H1 (cell line): ENCODE data around the gene UAP1. TPM values are rescaled to one million over a fixed set of nuclear protein-coding genes. Genes with fewer than 3 reads are reported as not detected.

Experiments
- CTCF ChIA-PET: fragments of 300-600 bp; sonication (Branson Sonifier 250); formaldehyde crosslinking; loops from one replicate; lab custom pipeline; 2021; ENCODE audit not compliant: partially characterized antibody; lab: Charles Lee
- POLR2A ChIA-PET: fragments of 300-600 bp; sonication (Branson Sonifier 250); formaldehyde crosslinking; loops from one replicate; lab custom pipeline; 2021; ENCODE audit warnings: inconsistent platforms; ENCODE audit not compliant: partially characterized antibody; lab: Charles Lee
- DNase-seq, 2 experiments: peaks; one replicate each; pipeline versions ENCODE4 v3.0.0 to v3.0.0-alpha.2; 2010 to 2022; ENCODE audit warnings: low spot score in 2 of 2, low read depth in 1 of 2, mixed read lengths in 1 of 2
- FAIRE-seq: peaks from 2 replicates; lab custom pipeline; 2011; peaks lifted over from hg19 to GRCh38; lab: Jason Lieb, UNC
- H2AFZ ChIP-seq: 2 replicates; pipeline ENCODE4 v1.8.1; 2012; ENCODE audit warnings: low read length, inconsistent platforms
- H2AK5ac ChIP-seq: 2 replicates; pipeline ENCODE4 v1.6.1; 2013; ENCODE audit warnings: low read depth, low read length
- H2BK120ac ChIP-seq: replicated peaks from 2 replicates; pipeline ENCODE3; 2013; ENCODE audit warnings: low read depth, low read length, inconsistent platforms
- H2BK12ac ChIP-seq: 2 replicates; pipeline ENCODE4 v1.6.1; 2013; ENCODE audit warnings: low read depth, low read length
- H2BK15ac ChIP-seq: 2 replicates; pipeline ENCODE4 v1.6.1; 2013; ENCODE audit warnings: low read length
- H2BK20ac ChIP-seq: 2 replicates; pipeline ENCODE4 v1.6.1; 2013; ENCODE audit warnings: low read length
- H2BK5ac ChIP-seq: 2 replicates; pipeline ENCODE4 v1.6.1; 2013; ENCODE audit warnings: low read depth, low read length
- H3K14ac ChIP-seq: 2 replicates; pipeline ENCODE4 v1.6.1; 2013; ENCODE audit warnings: inconsistent platforms; ENCODE audit not compliant: insufficient read length
- H3K18ac ChIP-seq: 2 replicates; pipeline ENCODE4 v1.6.1; 2013; ENCODE audit warnings: low read length; ENCODE audit errors: extremely low read depth
- H3K23ac ChIP-seq: 2 replicates; pipeline ENCODE4 v1.6.1; 2013; ENCODE audit warnings: inconsistent platforms; ENCODE audit not compliant: insufficient read length
- H3K23me2 ChIP-seq: 2 replicates; pipeline ENCODE4 v1.6.1; 2013; ENCODE audit warnings: low read depth, low read length
- H3K27ac ChIP-seq: 2 replicates; pipeline ENCODE4 v1.6.1; 2011; ENCODE audit warnings: low read depth, low read length, inconsistent platforms
- H3K27me3 ChIP-seq, 4 experiments: replicated peaks in 1 of 4; 1 replicate in 1 of 4; 2 replicates in 3 of 4; pipeline versions ENCODE4 v1.6.1 to v1.8.1; 2011 to 2013; ENCODE audit warnings: low read length in 3 of 4, mild to moderate bottlenecking in 3 of 4, inconsistent platforms in 2 of 4, mixed read lengths in 2 of 4, moderate library complexity in 1 of 4; ENCODE audit not compliant: control insufficient read depth in 3 of 4, insufficient read depth in 3 of 4; ENCODE audit errors: extremely low read depth in 1 of 4
- H3K36me3 ChIP-seq, 4 experiments: 2 replicates each; pipeline versions ENCODE4 v1.6.1 to v1.8.1; 2011 to 2013; ENCODE audit warnings: mild to moderate bottlenecking in 4 of 4, low read length in 3 of 4, moderate library complexity in 2 of 4, control low read depth in 1 of 4, inconsistent platforms in 1 of 4; ENCODE audit not compliant: insufficient read depth in 4 of 4, control insufficient read depth in 2 of 4
- H3K4ac ChIP-seq: replicated peaks from 2 replicates; pipeline ENCODE3; 2013; ENCODE audit warnings: low read length, low read depth, mixed read lengths, inconsistent platforms; ENCODE audit not compliant: insufficient read length
- H3K4me1 ChIP-seq, 4 experiments: replicated peaks in 1 of 4; 1 replicate in 1 of 4; 2 replicates in 3 of 4; pipeline versions ENCODE4 v1.6.1 to v1.8.1; 2011 to 2013; ENCODE audit warnings: low read length in 3 of 4, inconsistent platforms in 2 of 4, mixed read lengths in 1 of 4; ENCODE audit not compliant: insufficient read depth in 4 of 4, control insufficient read depth in 3 of 4
- H3K4me2 ChIP-seq, 2 experiments: 2 replicates each; pipeline versions ENCODE4 v1.6.1 to v1.8.1; 2011 to 2013; ENCODE audit warnings: low read depth in 2 of 2, low read length in 2 of 2, control low read depth in 1 of 2, inconsistent platforms in 1 of 2, mild to moderate bottlenecking in 1 of 2; ENCODE audit not compliant: insufficient read depth in 1 of 2
- H3K4me3 ChIP-seq, 4 experiments: fragments of 200-600, 300-600 bp in 1 of 4; sonication (generic), shearing (Covaris generic), sonication (Bioruptor Twin) in 1 of 4; 2 replicates each; pipeline versions ENCODE4 v1.5.1 to v1.8.1; 2011 to 2016; ENCODE audit warnings: low read length in 4 of 4, low read depth in 3 of 4, control low read depth in 2 of 4, inconsistent platforms in 2 of 4, mild to moderate bottlenecking in 2 of 4, mixed read lengths in 1 of 4, moderate library complexity in 1 of 4; ENCODE audit not compliant: insufficient read depth in 2 of 4; ENCODE audit errors: extremely low read depth in 1 of 4
- H3K56ac ChIP-seq: replicated peaks from 2 replicates; pipeline ENCODE3; 2013; ENCODE audit warnings: low read depth, mild to moderate bottlenecking, mixed read lengths, low read length, inconsistent platforms; ENCODE audit not compliant: insufficient read length
- H3K79me1 ChIP-seq: 2 replicates; pipeline ENCODE4 v1.6.1; 2013; ENCODE audit warnings: low read depth, low read length, control low read depth
- H3K79me2 ChIP-seq, 2 experiments: 2 replicates each; pipeline versions ENCODE4 v1.6.1 to v1.8.1; 2012 to 2013; ENCODE audit warnings: low read length in 2 of 2, mild to moderate bottlenecking in 2 of 2, inconsistent platforms in 1 of 2; ENCODE audit not compliant: insufficient read depth in 2 of 2, control insufficient read depth in 1 of 2
- H3K9ac ChIP-seq, 4 experiments: replicated peaks in 1 of 4; 1 replicate in 1 of 4; 2 replicates in 3 of 4; pipeline versions ENCODE4 v1.6.1 to v1.8.1; 2011 to 2013; ENCODE audit warnings: low read depth in 3 of 4, low read length in 3 of 4, control low read depth in 2 of 4, mild to moderate bottlenecking in 2 of 4, moderate library complexity in 2 of 4, inconsistent platforms in 1 of 4; ENCODE audit errors: extremely low read depth in 1 of 4
- H3K9me3 ChIP-seq, 2 experiments: 2 replicates each; pipeline versions ENCODE4 v1.6.1 to v1.8.1; 2012 to 2013; ENCODE audit warnings: mild to moderate bottlenecking in 2 of 2, moderate library complexity in 2 of 2, control low read depth in 1 of 2, inconsistent platforms in 1 of 2, low read depth in 1 of 2, low read length in 1 of 2, mixed read lengths in 1 of 2; ENCODE audit not compliant: insufficient read depth in 2 of 2
- H4K20me1 ChIP-seq, 2 experiments: replicated peaks in 1 of 2; 2 replicates each; pipeline versions ENCODE3 to v1.8.1; 2011 to 2013; ENCODE audit warnings: inconsistent platforms in 2 of 2, low read length in 2 of 2, mild to moderate bottlenecking in 1 of 2; ENCODE audit not compliant: insufficient read depth in 2 of 2, control insufficient read depth in 1 of 2
- H4K5ac ChIP-seq: 2 replicates; pipeline ENCODE4 v1.6.1; 2013; ENCODE audit warnings: low read length, low read depth, mixed read lengths, inconsistent platforms; ENCODE audit not compliant: insufficient read length
- H4K8ac ChIP-seq: 2 replicates; pipeline ENCODE4 v1.8.0; 2013; ENCODE audit warnings: mild to moderate bottlenecking, moderate library complexity, low read length, inconsistent platforms; ENCODE audit not compliant: insufficient read depth; ENCODE audit errors: extremely low read depth
- H4K91ac ChIP-seq: replicated peaks from 2 replicates; pipeline ENCODE3; 2013; ENCODE audit warnings: low read length, mixed read lengths, inconsistent platforms; ENCODE audit not compliant: insufficient read length
- CREB1 ChIP-seq: IDR thresholded peaks from 2 replicates; pipeline ENCODE4 v1.6.1; 2012; ENCODE audit warnings: inconsistent platforms
- EZH2 ChIP-seq: fragments of 200-600 bp; sonication (generic); IDR thresholded peaks from 2 replicates; pipeline ENCODE4 v1.7.1; 2012; ENCODE audit warnings: low read depth, mild to moderate bottlenecking, moderate library complexity, low read length, inconsistent platforms; ENCODE audit not compliant: severe bottlenecking
- KDM1A ChIP-seq: fragments of 200-600, 300-600 bp; sonication (generic); IDR thresholded peaks from 2 replicates; pipeline ENCODE4 v1.7.1; 2016; ENCODE audit warnings: mild to moderate bottlenecking, low read length, borderline replicate concordance
- KDM4A ChIP-seq: IDR thresholded peaks from one replicate; pipeline ENCODE4 v1.7.1; 2012; ENCODE audit warnings: low read depth, mild to moderate bottlenecking, moderate library complexity, low read length, inconsistent platforms; ENCODE audit not compliant: severe bottlenecking
- RBBP5 ChIP-seq: IDR thresholded peaks from 2 replicates; pipeline ENCODE4 v1.7.1; 2012; ENCODE audit warnings: low read depth, mild to moderate bottlenecking, inconsistent platforms, low read length, moderate library complexity, borderline replicate concordance
- RNF2 ChIP-seq: fragments of 200-900, 300-1000 bp; sonication (generic); IDR thresholded peaks from 2 replicates; pipeline ENCODE4 v1.7.1; 2016; ENCODE audit warnings: borderline replicate concordance, low read depth, mild to moderate bottlenecking, antibody characterized with exemption, low read length; ENCODE audit not compliant: poor library complexity, severe bottlenecking; ENCODE audit errors: missing control alignments
- SAP30 ChIP-seq: fragments of 300-600 bp; sonication (generic); IDR thresholded peaks from 2 replicates; pipeline ENCODE4 v1.7.1; 2012; ENCODE audit warnings: low read length, moderate library complexity, mild to moderate bottlenecking, inconsistent platforms; ENCODE audit not compliant: insufficient read depth, insufficient replicate concordance
- TAF7 ChIP-seq: optimal IDR thresholded peaks from 2 replicates; pipeline ENCODE3; 2011; ENCODE audit warnings: low read depth, mild to moderate bottlenecking, inconsistent platforms, low read length, moderate library complexity, borderline replicate concordance
- WGBS, 2 experiments: shearing (Covaris generic) in 1 of 2; methylation state at CpG; one replicate each; pipeline versions ENCODE4 v1.1.6 to v1.1.7; 2013 to 2015; ENCODE audit warnings: low lambda C conversion rate in 2 of 2, mixed read lengths in 2 of 2, inconsistent platforms in 1 of 2, low coverage in 1 of 2, missing lambda C conversion rate in 1 of 2; ENCODE audit not compliant: insufficient replicate concordance in 2 of 2, insufficient coverage in 1 of 2, insufficient read length in 1 of 2; ENCODE audit errors: extremely low coverage in 1 of 2, missing lambda C conversion rate in 1 of 2; 5-methylcytosine and 5-hydroxymethylcytosine counted together
- polyA plus RNA-seq, 7 experiments: library from polyadenylated mRNA; depleted of rRNA in 3 of 7; stranded (reverse) in 5 of 7; unstranded in 2 of 7; fragments of >200 nt in 5 of 7; fragments of 200-250 nt in 2 of 7; gene quantifications; 1 replicate in 5 of 7; 2 replicates in 1 of 7; 4 replicates in 1 of 7; pipeline versions ENCODE4 v1.2.1 to v1.2.3, GENCODE V29; 2011 to 2013; ENCODE audit warnings: missing spikeins in 2 of 7, mixed read lengths in 2 of 7
- total RNA-seq: library from RNA; stranded (reverse); fragmentation: NEBNext Ultra II Directional; extraction: Animal tissue kit (Norgen Biotek cat#: 25700); gene quantifications from 2 replicates; pipeline ENCODE4 v1.2.1, GENCODE V29; 2021

Gene UAP1
- total and polyA plus RNA-seq, 2 of the 8 experiments (the other 6 are each of a cell fraction or from before 2014, with no cell fraction given), result 9.4 to 32.9 TPM

DNA sequence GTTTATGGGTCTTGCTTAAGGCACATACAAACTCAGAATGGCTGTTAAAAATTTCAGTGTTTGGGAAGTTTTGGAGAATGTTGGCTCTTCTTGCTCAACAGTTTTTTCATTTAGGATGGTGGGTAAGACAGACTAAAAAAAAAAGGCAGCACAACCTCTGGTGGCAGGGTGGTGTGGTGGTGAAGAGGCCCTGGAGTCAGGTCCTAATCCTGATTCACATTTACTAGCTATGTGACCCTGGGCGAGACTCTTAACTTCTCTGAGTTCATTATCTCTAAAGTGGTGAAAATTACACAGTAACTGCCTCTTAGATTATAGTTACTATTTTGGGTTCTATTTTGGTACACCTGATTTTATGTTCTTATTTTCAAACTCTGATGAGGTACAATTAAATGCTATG lies 11.6 kb downstream of the UAP1 start:
- Histone ChIP-seq H2BK20ac (no peak overlapping the region), H3K9ac (no peak overlapping the region), H3K27me3 (no peaks in the 10 kb centered on the region), H3K4me1 (no peaks in the 10 kb centered on the region), H3K79me1 (no peaks in the 10 kb centered on the region), H3K23me2 (no peaks in the 10 kb centered on the region), H4K8ac (no peak overlapping the region), H3K18ac (no peak overlapping the region), H3K14ac (no peak overlapping the region), H3K27ac (no peak overlapping the region), H3K56ac (no peak overlapping the region), H4K20me1 (no peaks in the 10 kb centered on the region), H2BK120ac (no peak overlapping the region), H3K4me2 (no peak overlapping the region), H2AK5ac (no peak overlapping the region), H3K9me3 (no peaks in the 10 kb centered on the region), H4K91ac (no peak overlapping the region), H3K4me3 (no peak overlapping the region), H4K5ac (no peak overlapping the region), H3K23ac (no peak overlapping the region), H3K79me2 (no peaks in the 10 kb centered on the region), H2AFZ (no peak overlapping the region), H3K4ac (no peak overlapping the region), H2BK15ac (no peak overlapping the region), H2BK5ac (no peak overlapping the region), H3K36me3 (no peaks in the 10 kb centered on the region), H2BK12ac (no peak overlapping the region)
- ChIA-PET POLR2A (no interaction called here), CTCF (interaction anchor here (1.1 to 1.7 kb wide), 3 partner anchors 12 to 742 kb away, joined by 4 read pairs; no protein-coding TSS in a partner anchor)
- DNase-seq (no peak), FAIRE-seq (no peak)
- WGBS, 2 experiments, result 100% methylated on average over 1 of the region's 1 CpG; no CpG with 5 or more reads in 1 of the 2 experiments
- no peak for TF ChIP-seq RNF2
- TF ChIP-seq EZH2, result no peak
- TF ChIP-seq TAF7, result no peak
- TF ChIP-seq CREB1, result no peak
- TF ChIP-seq KDM1A, result no peak
- no peak for TF ChIP-seq KDM4A
- no peak for TF ChIP-seq RBBP5
- TF ChIP-seq SAP30, result no peak
